ENCODE results near the gene CDC14B. TPM values are rescaled to one million over a fixed set of nuclear protein-coding genes. Genes with fewer than 3 reads are reported as not detected.

Gene CDC14B
- total RNA-seq, 1 donor from 2014 or later, result 38.1 TPM

DNA sequence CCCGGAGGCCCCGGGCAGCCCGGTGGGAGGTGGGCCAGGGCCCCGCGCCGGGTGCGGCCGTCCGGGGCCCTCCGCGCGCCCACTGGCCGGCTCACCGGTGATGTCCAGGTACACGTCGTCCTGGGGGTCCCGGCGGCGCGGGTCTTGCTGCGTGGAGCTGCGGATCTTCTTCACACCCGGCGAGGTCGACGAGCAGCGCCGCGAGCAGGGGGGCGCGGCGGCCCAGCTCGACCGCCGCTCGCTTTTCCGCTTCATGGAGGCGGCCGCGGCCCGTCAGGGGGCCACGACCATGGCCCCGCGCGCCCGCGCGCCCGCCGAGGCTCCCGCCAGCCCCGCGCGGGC is 548 bp downstream of the CDC14B start:
- H3K36me3 Mint-ChIP-seq, result no peaks in the 10 kb centered on the region
- peaks cover 34% of the 10 kb centered on the region for H3K4me1 Mint-ChIP-seq
- Histone ChIP-seq H3K9me3 (ENCODE audit: low read depth) (no peaks in the 10 kb centered on the region), H4K20me1 (ENCODE audit: low read depth) (peaks cover 36% of the 10 kb centered on the region), H3K36me3 (no peaks in the 10 kb centered on the region), H3K27ac (no peak overlapping the region), H3K9ac (no peak overlapping the region), H3K79me2 (ENCODE audit: low read depth) (peaks cover 28% of the 10 kb centered on the region), H3K4me2 (peak overlapping the region; percentile 99), H3K27me3 (peaks cover 28% of the 10 kb centered on the region), H2AFZ (replicated peaks) (no peak overlapping the region), H3F3A (ENCODE audit: low read depth) (peaks cover 20% of the 10 kb centered on the region), H3K4me1 (peaks cover 24% of the 10 kb centered on the region), H3K4me3 (peak overlapping the region; percentile 91)
- TF ChIP-seq EZH2phosphoT487 (IDR thresholded peaks at IDR 0.05), result no peak
- no peak for TF ChIP-seq EZH2 (IDR thresholded peaks at IDR 0.05)
- TF ChIP-seq, protein P1, sequence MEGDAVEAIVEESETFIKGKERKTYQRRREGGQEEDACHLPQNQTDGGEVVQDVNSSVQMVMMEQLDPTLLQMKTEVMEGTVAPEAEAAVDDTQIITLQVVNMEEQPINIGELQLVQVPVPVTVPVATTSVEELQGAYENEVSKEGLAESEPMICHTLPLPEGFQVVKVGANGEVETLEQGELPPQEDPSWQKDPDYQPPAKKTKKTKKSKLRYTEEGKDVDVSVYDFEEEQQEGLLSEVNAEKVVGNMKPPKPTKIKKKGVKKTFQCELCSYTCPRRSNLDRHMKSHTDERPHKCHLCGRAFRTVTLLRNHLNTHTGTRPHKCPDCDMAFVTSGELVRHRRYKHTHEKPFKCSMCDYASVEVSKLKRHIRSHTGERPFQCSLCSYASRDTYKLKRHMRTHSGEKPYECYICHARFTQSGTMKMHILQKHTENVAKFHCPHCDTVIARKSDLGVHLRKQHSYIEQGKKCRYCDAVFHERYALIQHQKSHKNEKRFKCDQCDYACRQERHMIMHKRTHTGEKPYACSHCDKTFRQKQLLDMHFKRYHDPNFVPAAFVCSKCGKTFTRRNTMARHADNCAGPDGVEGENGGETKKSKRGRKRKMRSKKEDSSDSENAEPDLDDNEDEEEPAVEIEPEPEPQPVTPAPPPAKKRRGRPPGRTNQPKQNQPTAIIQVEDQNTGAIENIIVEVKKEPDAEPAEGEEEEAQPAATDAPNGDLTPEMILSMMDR (IDR thresholded peaks at IDR 0.05), result no peak
- peak overlapping the region; percentile 68 for H3K4me3 Mint-ChIP-seq
- no peak overlapping the region for H3K27ac Mint-ChIP-seq
- H3K9me3 Mint-ChIP-seq, result no peaks in the 10 kb centered on the region
- DNase-seq (ENCODE audit: low spot score), result no peak
- H3K27me3 Mint-ChIP-seq (ENCODE audit: insufficient read depth, low read depth), result peaks cover 2% of the 10 kb centered on the region

- Histone ChIP-seq H3K79me2 (ENCODE audit: low read depth) (peaks cover 32% of the 10 kb centered on the region), H3K27ac (no peak overlapping the region), H3K4me1 (peaks cover 24% of the 10 kb centered on the region), H3K9me3 (ENCODE audit: low read depth) (no peaks in the 10 kb centered on the region), H3K4me2 (peak overlapping the region; percentile 99), H3F3A (ENCODE audit: low read depth) (peaks cover 20% of the 10 kb centered on the region), H3K4me3 (peak overlapping the region; percentile 91), H3K36me3 (no peaks in the 10 kb centered on the region), H4K20me1 (ENCODE audit: low read depth) (peaks cover 39% of the 10 kb centered on the region), H2AFZ (replicated peaks) (no peak overlapping the region), H3K9ac (no peak overlapping the region), H3K27me3 (peaks cover 28% of the 10 kb centered on the region)
- Mint-ChIP-seq H3K4me3 (peak overlapping the region; percentile 91), H3K4me1 (peaks cover 34% of the 10 kb centered on the region), H3K9me3 (no peaks in the 10 kb centered on the region), H3K27me3 (ENCODE audit: insufficient read depth, low read depth) (peaks cover 2% of the 10 kb centered on the region), H3K36me3 (no peaks in the 10 kb centered on the region), H3K27ac (no peak overlapping the region)
- peak; percentile 69 for TF ChIP-seq EZH2 (IDR thresholded peaks at IDR 0.05)
- TF ChIP-seq, protein P1 (IDR thresholded peaks at IDR 0.05), result no peak
- TF ChIP-seq EZH2phosphoT487 (IDR thresholded peaks at IDR 0.05), result no peak
- peak; percentile 47 for DNase-seq (ENCODE audit: low spot score)
Observed at GRCh38 chr9:96618209-96619123, 1.2 kb downstream of the CDC14B start.

GRCh38 chr9:96617439-96618185 is 2.0 kb downstream of the CDC14B start:
- Mint-ChIP-seq H3K27ac (no peak overlapping the region), H3K36me3 (no peaks in the 10 kb centered on the region), H3K4me3 (peak overlapping the region; percentile 91), H3K4me1 (peaks cover 41% of the 10 kb centered on the region), H3K9me3 (no peaks in the 10 kb centered on the region), H3K27me3 (ENCODE audit: insufficient read depth, low read depth) (peaks cover 2% of the 10 kb centered on the region)
- no peaks in the 10 kb centered on the region for H3K36me3 ChIP-seq
- H3F3A ChIP-seq (ENCODE audit: low read depth), result peaks cover 24% of the 10 kb centered on the region
- peaks cover 39% of the 10 kb centered on the region for H3K79me2 ChIP-seq (ENCODE audit: low read depth)
- peak; percentile 15 for DNase-seq (ENCODE audit: low spot score)
- peaks cover 28% of the 10 kb centered on the region for H3K27me3 ChIP-seq
- no peak for TF ChIP-seq EZH2 (IDR thresholded peaks at IDR 0.05)
- TF ChIP-seq, protein P1 (IDR thresholded peaks at IDR 0.05), result no peak
- TF ChIP-seq EZH2phosphoT487 (IDR thresholded peaks at IDR 0.05), result no peak
- no peak overlapping the region for H3K27ac ChIP-seq
- H3K4me1 ChIP-seq, result peaks cover 32% of the 10 kb centered on the region
- peak overlapping the region; percentile 99 for H3K4me2 ChIP-seq
- no peak overlapping the region for H2AFZ ChIP-seq (replicated peaks)
- H3K4me3 ChIP-seq, result peak overlapping the region; percentile 91
- no peaks in the 10 kb centered on the region for H3K9me3 ChIP-seq (ENCODE audit: low read depth)
- peaks cover 47% of the 10 kb centered on the region for H4K20me1 ChIP-seq (ENCODE audit: low read depth)
- H3K9ac ChIP-seq, result no peak overlapping the region
